Calu3 (cell line): ENCODE results near the gene VPS41. TPM values are rescaled to one million over a fixed set of nuclear protein-coding genes. Genes with fewer than 3 reads are reported as not detected.
A peak's percentile ranks its signal among the peaks of the same experiment; 100 is the strongest.

Experiments
- BruUV-seq: library from RNA; stranded (reverse); fragments of 400-500 nt; replicated peaks from 2 replicates; lab custom pipeline; 2021; lab: Mats Ljungman, UMichigan
- CTCF ChIA-PET: fragments of 300-600 bp; sonication (Branson Sonifier 250); formaldehyde crosslinking; loops from one replicate; lab custom pipeline; 2022; ENCODE audit warnings: antibody characterized with exemption; lab: Charles Lee
- DNase-seq: peaks from one replicate; pipeline ENCODE4 v3.0.0; 2022
- H3K27ac Mint-ChIP-seq: one replicate; pipeline ENCODE4 v1.8.0; 2022; ENCODE audit warnings: mixed read lengths; ENCODE audit not compliant: unreplicated experiment
- H3K27me3 Mint-ChIP-seq: one replicate; pipeline ENCODE4 v1.8.0; 2022; ENCODE audit warnings: mixed read lengths; ENCODE audit not compliant: unreplicated experiment
- H3K36me3 Mint-ChIP-seq: one replicate; pipeline ENCODE4 v1.8.0; 2022; ENCODE audit warnings: mild to moderate bottlenecking, moderate library complexity, mixed read lengths; ENCODE audit not compliant: insufficient read depth, unreplicated experiment
- H3K4me1 Mint-ChIP-seq: one replicate; pipeline ENCODE4 v1.8.0; 2022; ENCODE audit warnings: mild to moderate bottlenecking, low read depth, mixed read lengths; ENCODE audit not compliant: unreplicated experiment
- H3K4me3 Mint-ChIP-seq: one replicate; pipeline ENCODE4 v1.8.0; 2022; ENCODE audit warnings: mild to moderate bottlenecking, low read depth, moderate library complexity, mixed read lengths; ENCODE audit not compliant: unreplicated experiment
- H3K9me3 Mint-ChIP-seq: one replicate; pipeline ENCODE4 v1.8.0; 2022; ENCODE audit warnings: low read depth, mixed read lengths; ENCODE audit not compliant: unreplicated experiment
- CTCF ChIP-seq: fragments of 200-600 bp; IDR thresholded peaks from one replicate; pipeline ENCODE4 v1.8.0; 2022; ENCODE audit warnings: antibody characterized with exemption; ENCODE audit not compliant: unreplicated experiment
- intact Hi-C: fragments of 100-400 bp; cut with micrococcal nuclease; formaldehyde crosslinking; loops from one replicate; pipeline ENCODE4 v1.10.0; 2022; ENCODE audit not compliant: unreplicated experiment
- total RNA-seq: library from RNA; stranded (reverse); gene quantifications from 2 replicates; pipeline ENCODE4 v1.2.3, GENCODE V29; 2022

VPS41 gene
- total RNA-seq, 1 experiment from 2014 or later, result 292 TPM

- H3K27me3 Mint-ChIP-seq, result no peaks in the 10 kb centered on the region
- no peak for TF ChIP-seq CTCF
- no peak overlapping the region for H3K4me3 Mint-ChIP-seq
- DNase-seq, result no peak
- no peaks in the 10 kb centered on the region for H3K36me3 Mint-ChIP-seq
- intact Hi-C loops, result no loop called here
- BruUV-seq, result no TSS peak
- no peak overlapping the region for H3K27ac Mint-ChIP-seq
- H3K4me1 Mint-ChIP-seq, result peaks cover 37% of the 10 kb centered on the region
- CTCF ChIA-PET, result no interaction called here
- peaks cover 3% of the 10 kb centered on the region for H3K9me3 Mint-ChIP-seq
These were observed 57.7 kb downstream of the VPS41 start for GRCh38 chr7:38851321-38851720.

- Mint-ChIP-seq H3K9me3 (peaks cover 2% of the 10 kb centered on the region), H3K27ac (peak overlapping the region; percentile 11), H3K27me3 (no peaks in the 10 kb centered on the region), H3K4me1 (peaks cover 41% of the 10 kb centered on the region), H3K4me3 (no peak overlapping the region), H3K36me3 (no peaks in the 10 kb centered on the region)
- no TSS peak for BruUV-seq
- CTCF ChIA-PET, result no interaction called here
- intact Hi-C loops, result no loop called here
- no peak for TF ChIP-seq CTCF
- no peak for DNase-seq
These were observed 62.7 kb downstream of the VPS41 start for GRCh38 chr7:38846280-38846679.

- Mint-ChIP-seq H3K9me3 (peaks cover 2% of the 10 kb centered on the region), H3K27me3 (no peaks in the 10 kb centered on the region), H3K4me1 (peaks cover 45% of the 10 kb centered on the region), H3K4me3 (no peak overlapping the region), H3K36me3 (no peaks in the 10 kb centered on the region), H3K27ac (no peak overlapping the region)
- DNase-seq, result no peak
- BruUV-seq, result no TSS peak
- intact Hi-C loops, result no loop called here
- no peak for TF ChIP-seq CTCF
- CTCF ChIA-PET, result interaction anchor here (0.5 kb wide), 1 partner anchor 592 kb away, joined by 3 read pairs; no protein-coding TSS in a partner anchor
These were observed 63.9 kb downstream of the VPS41 start for GRCh38 chr7:38844952-38845563.

- CTCF ChIA-PET, result no interaction called here
- BruUV-seq, result no TSS peak
- peaks cover 50% of the 10 kb centered on the region for H3K4me1 Mint-ChIP-seq
- intact Hi-C loops, result no loop called here
- H3K36me3 Mint-ChIP-seq, result no peaks in the 10 kb centered on the region
- no peaks in the 10 kb centered on the region for H3K27me3 Mint-ChIP-seq
- DNase-seq, result no peak
- H3K27ac Mint-ChIP-seq, result no peak overlapping the region
- peaks cover 2% of the 10 kb centered on the region for H3K9me3 Mint-ChIP-seq
- no peak overlapping the region for H3K4me3 Mint-ChIP-seq
- TF ChIP-seq CTCF, result no peak
These were observed 66.2 kb downstream of the VPS41 start for GRCh38 chr7:38842746-38843145.
